GM13977 (cell line): ENCODE measurements around the gene MAST4.

ENCODE experiments used
- DNase-seq: peaks from one replicate; pipeline ENCODE4 v3.0.0; 2012; ENCODE audit warnings: low spot score
- in situ Hi-C: fragments of 300-500 bp; cut with MboI; formaldehyde crosslinking; loops from one replicate; pipeline ENCODE4 v1.12.0; 2022; ENCODE audit warnings: low sequenced_read_pairs, low pct_unique_long_range_greater_than_20kb, mixed read lengths, inconsistent platforms; ENCODE audit not compliant: unreplicated experiment
- TF ChIP-seq, protein P1 (sequence below): IDR thresholded peaks from 2 replicates; pipeline ENCODE4 v1.5.1; 2012; ENCODE audit warnings: mild to moderate bottlenecking, control low read depth; ENCODE audit not compliant: insufficient read depth; ENCODE audit errors: extremely low read depth, missing control alignments

The MAST4 gene

DNA sequence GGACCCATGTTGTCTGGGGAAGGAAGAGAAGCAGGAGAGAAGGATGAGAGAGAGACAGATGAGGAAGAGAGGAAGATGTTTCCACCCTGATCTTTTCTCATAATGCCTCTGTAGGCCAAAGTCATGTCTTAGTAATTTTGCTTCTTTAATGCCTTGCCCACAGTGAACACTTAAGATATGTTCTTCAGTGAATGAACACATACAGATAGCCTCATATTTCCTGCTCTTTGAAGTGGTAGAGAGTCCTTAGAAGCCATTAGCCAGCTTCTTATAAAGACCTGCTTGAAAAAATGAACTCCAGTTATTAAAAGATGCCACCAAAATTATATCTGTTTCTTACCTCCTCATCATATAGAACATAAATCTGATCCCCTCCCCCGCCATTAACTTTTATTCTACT lies 356.0 kb downstream of the MAST4 start:
- TF ChIP-seq, protein P1, sequence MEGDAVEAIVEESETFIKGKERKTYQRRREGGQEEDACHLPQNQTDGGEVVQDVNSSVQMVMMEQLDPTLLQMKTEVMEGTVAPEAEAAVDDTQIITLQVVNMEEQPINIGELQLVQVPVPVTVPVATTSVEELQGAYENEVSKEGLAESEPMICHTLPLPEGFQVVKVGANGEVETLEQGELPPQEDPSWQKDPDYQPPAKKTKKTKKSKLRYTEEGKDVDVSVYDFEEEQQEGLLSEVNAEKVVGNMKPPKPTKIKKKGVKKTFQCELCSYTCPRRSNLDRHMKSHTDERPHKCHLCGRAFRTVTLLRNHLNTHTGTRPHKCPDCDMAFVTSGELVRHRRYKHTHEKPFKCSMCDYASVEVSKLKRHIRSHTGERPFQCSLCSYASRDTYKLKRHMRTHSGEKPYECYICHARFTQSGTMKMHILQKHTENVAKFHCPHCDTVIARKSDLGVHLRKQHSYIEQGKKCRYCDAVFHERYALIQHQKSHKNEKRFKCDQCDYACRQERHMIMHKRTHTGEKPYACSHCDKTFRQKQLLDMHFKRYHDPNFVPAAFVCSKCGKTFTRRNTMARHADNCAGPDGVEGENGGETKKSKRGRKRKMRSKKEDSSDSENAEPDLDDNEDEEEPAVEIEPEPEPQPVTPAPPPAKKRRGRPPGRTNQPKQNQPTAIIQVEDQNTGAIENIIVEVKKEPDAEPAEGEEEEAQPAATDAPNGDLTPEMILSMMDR = no peak
- in situ Hi-C loops = no loop called here
- DNase-seq = no peak

DNA sequence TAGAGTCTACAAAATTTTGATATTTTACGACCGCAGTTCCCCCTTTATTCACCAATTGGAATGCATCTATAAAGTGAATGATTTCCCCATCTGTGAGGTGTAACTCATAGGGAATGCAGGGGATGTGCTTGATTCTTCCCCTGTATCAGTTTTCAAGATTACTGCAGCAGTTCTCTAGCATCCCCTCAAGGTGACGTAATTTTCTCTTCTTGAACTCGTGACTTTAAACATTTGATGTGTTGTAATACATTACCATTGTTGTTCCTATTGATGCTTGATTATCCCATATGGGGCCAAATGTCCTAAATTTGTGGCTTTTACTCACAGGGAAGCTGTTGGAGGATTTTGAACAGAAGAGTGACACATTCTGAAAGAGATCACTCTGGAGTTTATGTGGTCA lies 360.2 kb downstream of the MAST4 start:
- in situ Hi-C loops = no loop called here
- DNase-seq = no peak
- TF ChIP-seq, protein P1 = no peak

DNA sequence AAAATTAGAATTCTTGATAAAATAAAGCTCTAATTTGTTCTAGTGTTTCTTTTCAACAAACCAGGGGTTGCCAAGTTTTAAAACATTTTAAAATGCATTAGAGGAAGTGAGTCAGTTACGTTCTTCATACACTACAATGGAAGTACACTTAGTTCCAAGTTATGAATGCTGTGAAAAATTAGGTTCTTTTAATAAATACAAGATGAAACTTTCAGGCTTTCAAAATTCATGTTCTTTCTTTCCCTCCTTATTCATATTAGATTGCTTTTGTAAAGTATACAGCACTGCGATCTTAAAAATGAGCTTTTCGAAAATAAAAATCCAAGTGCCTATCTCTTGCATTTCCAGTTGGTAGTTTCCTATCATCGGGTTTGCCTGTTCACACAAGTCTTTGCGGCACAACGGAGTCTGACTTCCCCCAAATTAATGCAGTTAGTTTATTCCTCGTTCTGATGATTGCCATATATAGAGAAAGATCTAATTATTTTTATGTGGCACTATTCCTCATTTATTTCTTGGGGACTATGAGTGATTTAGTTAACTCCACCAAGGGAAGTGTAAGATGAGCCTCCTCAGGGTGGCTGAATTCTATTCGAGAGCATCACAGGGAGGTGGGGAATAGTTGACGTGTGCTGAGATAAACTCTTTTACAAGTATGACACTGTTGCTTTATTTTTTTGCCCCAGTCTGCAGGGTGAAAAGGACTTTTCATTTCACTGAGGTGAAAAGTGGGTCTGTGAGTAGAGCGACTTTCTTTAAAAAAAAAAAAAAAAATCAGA lies 362.2 kb downstream of the MAST4 start:
- in situ Hi-C loops = no loop called here
- DNase-seq = no peak
- TF ChIP-seq, protein P1 = no peak

DNA sequence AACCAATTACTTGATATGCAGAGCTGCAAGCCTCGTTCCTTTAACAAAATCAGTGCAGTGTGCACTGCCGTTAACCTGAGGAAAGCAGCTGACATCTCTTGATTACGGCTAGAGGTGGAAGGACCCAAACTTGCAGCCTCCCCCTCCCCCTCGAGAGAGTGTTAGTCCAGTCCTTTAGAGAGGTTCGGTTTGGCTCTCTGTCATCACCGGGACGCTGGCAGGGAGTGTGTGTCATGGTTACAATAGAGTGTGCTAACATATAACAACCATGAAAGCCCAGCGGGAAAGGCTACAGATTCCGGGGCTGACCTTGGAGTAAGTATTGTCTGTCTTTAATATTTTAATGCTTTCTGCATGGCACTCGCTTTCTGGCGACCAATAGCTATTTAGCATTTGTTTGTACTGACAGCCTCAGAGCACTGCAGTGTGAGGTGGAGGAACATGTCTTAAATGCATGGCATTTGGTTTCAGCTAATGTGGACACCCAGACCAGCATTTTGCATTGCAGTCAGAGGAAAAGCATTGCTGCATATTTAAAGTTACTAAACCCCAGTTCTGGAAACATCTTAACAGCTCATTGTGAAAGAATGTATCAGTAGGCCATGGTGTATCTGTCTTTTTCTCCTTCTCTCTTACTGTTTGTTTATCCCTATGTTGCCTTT lies 362.9 kb downstream of the MAST4 start:
- in situ Hi-C loops = no loop called here
- TF ChIP-seq, protein P1 = no peak
- DNase-seq = no peak

DNA sequence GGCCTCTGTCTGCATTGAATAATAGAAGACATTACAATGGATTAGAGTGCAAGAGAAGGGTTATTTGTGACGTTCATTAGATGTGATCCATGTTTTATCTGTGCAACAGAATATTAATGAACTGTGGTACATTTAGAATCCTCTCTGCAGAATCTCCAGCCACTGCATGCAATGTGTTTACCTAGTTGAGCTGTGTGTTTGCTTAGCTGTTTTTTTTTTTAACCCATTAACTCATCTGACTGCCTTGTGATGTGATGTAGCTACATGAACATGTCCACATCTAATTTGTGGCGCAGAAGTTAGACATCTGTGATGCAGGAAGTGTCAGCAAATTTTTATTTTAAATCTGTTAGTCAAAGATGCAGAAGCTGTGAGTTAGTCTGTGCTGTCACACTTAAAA lies 363.5 kb downstream of the MAST4 start:
- no peak for DNase-seq
- in situ Hi-C loops = no loop called here
- TF ChIP-seq, protein P1 = no peak

DNA sequence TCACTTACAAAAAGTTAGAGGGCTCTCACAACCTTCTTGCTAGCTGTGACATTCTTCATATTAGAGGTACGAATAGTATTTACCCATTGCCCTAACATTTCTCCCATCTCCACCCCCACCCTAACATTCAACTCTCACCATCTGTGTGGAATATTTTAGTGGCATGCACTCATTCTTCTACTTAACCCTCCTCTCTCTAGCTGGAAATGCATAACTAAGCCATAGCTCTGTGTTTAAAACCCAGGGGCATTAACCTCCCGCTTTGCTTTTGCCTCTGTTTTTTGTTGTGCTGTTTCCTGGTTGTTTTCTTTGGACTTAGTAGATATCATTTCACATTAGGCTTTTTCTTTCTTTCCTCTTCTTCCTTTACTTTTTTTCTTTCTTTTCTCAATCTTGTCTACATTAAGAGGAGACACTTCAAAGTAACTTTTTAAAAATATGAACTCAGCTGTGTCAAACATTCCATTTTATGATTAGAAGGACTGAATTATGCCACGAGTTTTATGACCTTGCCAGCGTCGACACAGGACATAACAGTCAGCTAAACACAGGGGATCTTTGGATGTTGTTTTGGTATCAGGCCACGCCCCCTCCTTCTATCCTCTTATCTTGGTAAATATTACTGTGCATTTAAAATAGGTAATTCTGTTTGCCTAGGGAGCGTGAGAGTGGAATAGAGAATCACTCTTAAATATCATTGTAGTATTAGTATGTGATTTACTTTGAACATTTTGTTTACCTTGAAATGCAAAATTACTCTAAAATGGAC lies 364.4 kb downstream of the MAST4 start:
- TF ChIP-seq, protein P1 = no peak
- DNase-seq = no peak
- in situ Hi-C loops = no loop called here
